A549 (cell line): Measurements from ENCODE around the gene B9D1.

Source experiments
- BHLHE40 ChIP-seq: IDR thresholded peaks from 2 replicates; pipeline ENCODE4 v1.6.1; 2012; ENCODE audit warnings: low read depth, low read length, inconsistent platforms
- EP300 ChIP-seq, 2 experiments: fragments of >200 bp; sonication (Bioruptor Twin); formaldehyde crosslinking; IDR thresholded peaks; 2 replicates in 1 of 2; 3 replicates in 1 of 2; pipeline ENCODE4 v1.6.1; 2016 to 2017
- KDM1A ChIP-seq: fragments of 200-600 bp; sonication (generic); IDR thresholded peaks from 2 replicates; pipeline ENCODE4 v1.6.1; 2016; ENCODE audit warnings: low read depth, mild to moderate bottlenecking
- MAFK ChIP-seq: fragments of 450-650 bp; IDR thresholded peaks from 2 replicates; pipeline ENCODE4 v1.6.1; 2014; ENCODE audit not compliant: partially characterized antibody
- POLR2A ChIP-seq: IDR thresholded peaks from 2 replicates; pipeline ENCODE4 v1.6.1; 2012; ENCODE audit warnings: mild to moderate bottlenecking, low read length
- POLR2AphosphoS2 ChIP-seq: conservative IDR thresholded peaks from 2 replicates; pipeline ENCODE4 v1.6.1; 2012; ENCODE audit warnings: low read length, improper control_type of control experiment, inconsistent platforms
- SMC3 ChIP-seq: fragments of >200 bp; sonication (Bioruptor Twin); formaldehyde crosslinking; IDR thresholded peaks from 3 replicates; pipeline ENCODE4 v1.6.1; 2018; ENCODE audit warnings: inconsistent platforms
- TFCP2L1 ChIP-seq: fragments of 250-450 bp; sonication (Bioruptor Pico); IDR thresholded peaks from 2 replicates; pipeline ENCODE4 v1.5.0; 2021; ENCODE audit warnings: mild to moderate bottlenecking
- ZC3H11A ChIP-seq: fragments of 450-650 bp; IDR thresholded peaks from 2 replicates; pipeline ENCODE4 v1.6.1; 2014; ENCODE audit warnings: antibody characterized with exemption, mild to moderate bottlenecking
- TF ChIP-seq, protein P1 (sequence below): fragments of >200 bp; sonication (Bioruptor Twin); formaldehyde crosslinking; IDR thresholded peaks from 3 replicates; pipeline ENCODE4 v1.5.1; 2016
- TF ChIP-seq, protein P2 (sequence below): IDR thresholded peaks from 2 replicates; pipeline ENCODE4 v1.6.1; 2012
- TF ChIP-seq, protein P3 (sequence below): fragments of 200-600 bp; sonication (generic); IDR thresholded peaks from 2 replicates; pipeline ENCODE4 v1.6.1; 2016; ENCODE audit warnings: antibody characterized with exemption, mild to moderate bottlenecking, moderate library complexity
- TF ChIP-seq, protein P4 (sequence below): IDR thresholded peaks from 2 replicates; pipeline ENCODE4 v1.6.1; 2012; ENCODE audit warnings: low read depth, borderline replicate concordance

DNA sequence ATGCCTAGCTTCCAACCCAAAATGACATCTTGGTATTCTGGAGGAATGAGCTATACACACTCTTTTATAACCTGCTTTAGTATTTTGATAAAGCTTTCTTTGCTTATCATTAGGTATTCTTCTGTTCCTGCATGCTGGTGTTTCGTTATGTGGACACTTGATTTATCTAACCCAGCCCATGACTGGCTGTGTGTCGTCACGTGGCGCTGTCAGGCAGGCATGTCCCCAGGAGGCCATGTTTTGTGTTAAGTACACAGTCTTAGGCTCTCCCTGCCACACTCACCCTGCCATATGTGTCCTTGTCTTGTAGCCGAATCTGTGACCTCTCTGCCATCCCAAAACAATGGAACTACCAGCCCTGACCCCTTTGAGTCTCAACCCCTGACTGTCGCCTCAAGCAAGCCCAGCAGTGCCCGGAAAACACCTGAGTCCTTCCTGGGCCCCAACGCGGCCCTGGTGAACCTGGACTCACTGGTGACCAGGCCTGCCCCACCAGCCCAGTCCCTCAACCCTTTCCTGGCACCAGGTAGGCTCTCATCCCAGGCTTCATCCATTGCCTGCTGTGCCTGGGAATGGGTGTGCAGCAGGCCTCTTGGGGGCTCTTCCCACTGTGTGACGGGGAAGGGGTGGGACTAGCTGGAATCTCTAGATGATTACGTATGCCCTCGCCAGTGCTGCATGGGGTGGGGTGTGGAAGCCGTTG lies 30.8 kb downstream of the B9D1 start:
- TF ChIP-seq, protein P1, sequence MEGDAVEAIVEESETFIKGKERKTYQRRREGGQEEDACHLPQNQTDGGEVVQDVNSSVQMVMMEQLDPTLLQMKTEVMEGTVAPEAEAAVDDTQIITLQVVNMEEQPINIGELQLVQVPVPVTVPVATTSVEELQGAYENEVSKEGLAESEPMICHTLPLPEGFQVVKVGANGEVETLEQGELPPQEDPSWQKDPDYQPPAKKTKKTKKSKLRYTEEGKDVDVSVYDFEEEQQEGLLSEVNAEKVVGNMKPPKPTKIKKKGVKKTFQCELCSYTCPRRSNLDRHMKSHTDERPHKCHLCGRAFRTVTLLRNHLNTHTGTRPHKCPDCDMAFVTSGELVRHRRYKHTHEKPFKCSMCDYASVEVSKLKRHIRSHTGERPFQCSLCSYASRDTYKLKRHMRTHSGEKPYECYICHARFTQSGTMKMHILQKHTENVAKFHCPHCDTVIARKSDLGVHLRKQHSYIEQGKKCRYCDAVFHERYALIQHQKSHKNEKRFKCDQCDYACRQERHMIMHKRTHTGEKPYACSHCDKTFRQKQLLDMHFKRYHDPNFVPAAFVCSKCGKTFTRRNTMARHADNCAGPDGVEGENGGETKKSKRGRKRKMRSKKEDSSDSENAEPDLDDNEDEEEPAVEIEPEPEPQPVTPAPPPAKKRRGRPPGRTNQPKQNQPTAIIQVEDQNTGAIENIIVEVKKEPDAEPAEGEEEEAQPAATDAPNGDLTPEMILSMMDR: no peak
- TF ChIP-seq TFCP2L1 (CRISPR knock-in tag) (no peak), ZC3H11A (no peak), POLR2A (no peak), SMC3 (no peak), POLR2AphosphoS2 (no peak), KDM1A (no peak), EP300 (IDR thresholded peaks at IDR 0.05) (no peak), MAFK (no peak), BHLHE40 (no peak)
- TF ChIP-seq, protein P2, sequence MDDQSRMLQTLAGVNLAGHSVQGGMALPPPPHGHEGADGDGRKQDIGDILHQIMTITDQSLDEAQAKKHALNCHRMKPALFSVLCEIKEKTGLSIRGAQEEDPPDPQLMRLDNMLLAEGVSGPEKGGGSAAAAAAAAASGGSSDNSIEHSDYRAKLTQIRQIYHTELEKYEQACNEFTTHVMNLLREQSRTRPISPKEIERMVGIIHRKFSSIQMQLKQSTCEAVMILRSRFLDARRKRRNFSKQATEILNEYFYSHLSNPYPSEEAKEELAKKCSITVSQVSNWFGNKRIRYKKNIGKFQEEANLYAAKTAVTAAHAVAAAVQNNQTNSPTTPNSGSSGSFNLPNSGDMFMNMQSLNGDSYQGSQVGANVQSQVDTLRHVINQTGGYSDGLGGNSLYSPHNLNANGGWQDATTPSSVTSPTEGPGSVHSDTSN: no peak
- TF ChIP-seq, protein P3, sequence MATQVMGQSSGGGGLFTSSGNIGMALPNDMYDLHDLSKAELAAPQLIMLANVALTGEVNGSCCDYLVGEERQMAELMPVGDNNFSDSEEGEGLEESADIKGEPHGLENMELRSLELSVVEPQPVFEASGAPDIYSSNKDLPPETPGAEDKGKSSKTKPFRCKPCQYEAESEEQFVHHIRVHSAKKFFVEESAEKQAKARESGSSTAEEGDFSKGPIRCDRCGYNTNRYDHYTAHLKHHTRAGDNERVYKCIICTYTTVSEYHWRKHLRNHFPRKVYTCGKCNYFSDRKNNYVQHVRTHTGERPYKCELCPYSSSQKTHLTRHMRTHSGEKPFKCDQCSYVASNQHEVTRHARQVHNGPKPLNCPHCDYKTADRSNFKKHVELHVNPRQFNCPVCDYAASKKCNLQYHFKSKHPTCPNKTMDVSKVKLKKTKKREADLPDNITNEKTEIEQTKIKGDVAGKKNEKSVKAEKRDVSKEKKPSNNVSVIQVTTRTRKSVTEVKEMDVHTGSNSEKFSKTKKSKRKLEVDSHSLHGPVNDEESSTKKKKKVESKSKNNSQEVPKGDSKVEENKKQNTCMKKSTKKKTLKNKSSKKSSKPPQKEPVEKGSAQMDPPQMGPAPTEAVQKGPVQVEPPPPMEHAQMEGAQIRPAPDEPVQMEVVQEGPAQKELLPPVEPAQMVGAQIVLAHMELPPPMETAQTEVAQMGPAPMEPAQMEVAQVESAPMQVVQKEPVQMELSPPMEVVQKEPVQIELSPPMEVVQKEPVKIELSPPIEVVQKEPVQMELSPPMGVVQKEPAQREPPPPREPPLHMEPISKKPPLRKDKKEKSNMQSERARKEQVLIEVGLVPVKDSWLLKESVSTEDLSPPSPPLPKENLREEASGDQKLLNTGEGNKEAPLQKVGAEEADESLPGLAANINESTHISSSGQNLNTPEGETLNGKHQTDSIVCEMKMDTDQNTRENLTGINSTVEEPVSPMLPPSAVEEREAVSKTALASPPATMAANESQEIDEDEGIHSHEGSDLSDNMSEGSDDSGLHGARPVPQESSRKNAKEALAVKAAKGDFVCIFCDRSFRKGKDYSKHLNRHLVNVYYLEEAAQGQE: no peak
- TF ChIP-seq, protein P4, sequence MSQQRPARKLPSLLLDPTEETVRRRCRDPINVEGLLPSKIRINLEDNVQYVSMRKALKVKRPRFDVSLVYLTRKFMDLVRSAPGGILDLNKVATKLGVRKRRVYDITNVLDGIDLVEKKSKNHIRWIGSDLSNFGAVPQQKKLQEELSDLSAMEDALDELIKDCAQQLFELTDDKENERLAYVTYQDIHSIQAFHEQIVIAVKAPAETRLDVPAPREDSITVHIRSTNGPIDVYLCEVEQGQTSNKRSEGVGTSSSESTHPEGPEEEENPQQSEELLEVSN: no peak
